ENCODE measurements around the gene CDKN1C.

- TF ChIP-seq, protein P1, sequence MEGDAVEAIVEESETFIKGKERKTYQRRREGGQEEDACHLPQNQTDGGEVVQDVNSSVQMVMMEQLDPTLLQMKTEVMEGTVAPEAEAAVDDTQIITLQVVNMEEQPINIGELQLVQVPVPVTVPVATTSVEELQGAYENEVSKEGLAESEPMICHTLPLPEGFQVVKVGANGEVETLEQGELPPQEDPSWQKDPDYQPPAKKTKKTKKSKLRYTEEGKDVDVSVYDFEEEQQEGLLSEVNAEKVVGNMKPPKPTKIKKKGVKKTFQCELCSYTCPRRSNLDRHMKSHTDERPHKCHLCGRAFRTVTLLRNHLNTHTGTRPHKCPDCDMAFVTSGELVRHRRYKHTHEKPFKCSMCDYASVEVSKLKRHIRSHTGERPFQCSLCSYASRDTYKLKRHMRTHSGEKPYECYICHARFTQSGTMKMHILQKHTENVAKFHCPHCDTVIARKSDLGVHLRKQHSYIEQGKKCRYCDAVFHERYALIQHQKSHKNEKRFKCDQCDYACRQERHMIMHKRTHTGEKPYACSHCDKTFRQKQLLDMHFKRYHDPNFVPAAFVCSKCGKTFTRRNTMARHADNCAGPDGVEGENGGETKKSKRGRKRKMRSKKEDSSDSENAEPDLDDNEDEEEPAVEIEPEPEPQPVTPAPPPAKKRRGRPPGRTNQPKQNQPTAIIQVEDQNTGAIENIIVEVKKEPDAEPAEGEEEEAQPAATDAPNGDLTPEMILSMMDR (IDR thresholded peaks at IDR 0.05; ENCODE audit: insufficient read depth, low read length) = no peak
- no peak for TF ChIP-seq REST (IDR thresholded peaks at IDR 0.05; ENCODE audit: insufficient replicate concordance, low read depth)
- TF ChIP-seq POLR2AphosphoS5 (IDR thresholded peaks at IDR 0.05; ENCODE audit: low read depth) = no peak
- no peak for TF ChIP-seq GABPA (IDR thresholded peaks at IDR 0.05; ENCODE audit: low read depth)
- TF ChIP-seq SPI1 (IDR thresholded peaks at IDR 0.05; ENCODE audit: borderline replicate concordance, low read depth) = no peak
These were observed 22.3 kb downstream of the CDKN1C start for GRCh38 chr11:2863276-2863618.
